T follicular helper cell (primary cell): Measurements from ENCODE around the gene UGT1A6.
"Not testable (repeated sequence)": the region's sequence is repeated elsewhere in the genome, so short reads cannot be mapped to it uniquely, and the experiment has no call there.

Experiments
- DNase-seq: peaks from one replicate; pipeline ENCODE4 v3.0.0-alpha.2; 2020; ENCODE audit warnings: low read depth
- total RNA-seq, 2 experiments: gene quantifications; one replicate each; lab custom pipeline; 2026; lab: John Stamatoyannopoulos, UW

UGT1A6 gene
- 0 reads per million in 2 experiments for total RNA-seq

DNA sequence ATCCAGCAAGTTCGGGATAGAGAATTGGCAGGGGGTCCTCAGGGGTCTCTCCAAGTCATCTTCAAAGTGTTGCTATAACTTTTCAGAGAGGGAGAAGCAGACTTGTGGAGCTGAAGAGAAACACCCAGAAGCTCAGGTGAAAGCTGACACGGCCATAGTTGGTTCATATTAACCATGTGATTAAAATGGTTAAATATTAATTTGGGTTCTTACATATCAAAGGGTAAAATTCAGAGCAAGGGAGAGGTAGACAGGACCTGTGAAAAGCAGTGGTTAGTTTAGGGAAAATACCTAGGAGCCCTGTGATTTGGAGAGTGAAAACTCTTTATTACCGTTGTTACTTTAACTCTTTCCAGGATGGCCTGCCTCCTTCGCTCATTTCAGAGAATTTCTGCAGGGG lies at the start of gene UGT1A6:
Gene UGT1A6, plus strand, starts transcription at position 243 of the 400 bp plus-strand sequence. Its CDS starts 115 bp downstream, at position 358.
- no peak for DNase-seq

DNA sequence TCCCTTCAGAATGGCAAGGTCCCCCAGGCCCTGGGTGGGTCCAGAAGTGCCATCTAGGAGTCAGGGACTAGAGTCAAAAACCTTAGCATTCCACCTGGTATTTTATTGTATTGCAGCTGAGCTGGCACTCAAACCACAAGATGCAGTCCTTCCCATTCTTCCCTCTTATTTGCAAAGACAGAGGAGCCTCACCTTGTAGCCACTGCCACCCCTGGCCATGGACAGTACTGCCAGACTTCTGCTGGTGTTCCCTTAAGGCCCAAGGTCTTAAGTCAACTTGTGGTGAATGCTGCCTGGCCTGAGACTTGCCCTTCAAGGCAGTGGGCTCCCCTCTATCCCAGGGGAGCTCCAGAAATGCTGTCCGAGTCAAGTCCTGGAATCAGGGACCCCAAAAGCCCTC lies 49.6 kb upstream of the UGT1A6 start:
- DNase-seq = no peak

DNA sequence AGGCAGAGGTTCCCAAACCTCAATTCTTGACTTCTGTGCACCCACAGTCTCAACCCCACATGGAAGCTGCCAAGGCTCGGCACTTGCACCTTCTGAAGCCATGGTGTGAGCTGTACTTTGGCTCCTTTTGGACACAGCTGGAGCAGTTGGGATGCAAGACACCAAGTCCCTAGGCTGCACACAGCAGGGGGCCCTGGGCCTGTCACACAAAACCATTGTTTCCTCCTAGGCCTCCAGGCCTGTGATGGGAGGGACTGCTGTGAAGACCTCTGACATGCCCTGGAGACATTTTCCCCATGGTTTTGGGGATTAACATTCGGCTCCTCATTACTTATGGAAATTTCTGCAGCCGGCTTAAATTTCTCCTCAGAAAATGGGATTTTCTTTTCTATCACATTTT lies 46.7 kb upstream of the UGT1A6 start:
- DNase-seq = not testable (repeated sequence)

DNA sequence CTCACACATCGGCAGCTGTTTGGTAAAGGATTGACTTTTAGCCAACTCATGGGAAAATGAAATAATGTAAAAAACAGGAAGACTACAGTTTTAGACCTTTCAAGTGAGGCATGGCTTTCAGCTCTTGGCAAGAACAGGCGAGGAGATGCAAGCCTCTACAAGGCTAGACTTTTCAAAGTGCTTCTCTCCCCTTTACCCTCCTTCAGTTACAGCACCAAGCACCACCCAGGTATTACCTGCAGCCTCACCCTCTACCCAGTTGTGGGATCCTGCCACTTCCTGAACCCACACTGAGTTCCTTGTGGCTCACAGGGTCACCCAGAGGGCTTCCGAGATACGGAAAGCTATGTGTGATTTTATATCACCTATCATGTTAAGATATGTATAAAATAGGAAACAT lies 41.7 kb upstream of the UGT1A6 start:
- no peak for DNase-seq

DNA sequence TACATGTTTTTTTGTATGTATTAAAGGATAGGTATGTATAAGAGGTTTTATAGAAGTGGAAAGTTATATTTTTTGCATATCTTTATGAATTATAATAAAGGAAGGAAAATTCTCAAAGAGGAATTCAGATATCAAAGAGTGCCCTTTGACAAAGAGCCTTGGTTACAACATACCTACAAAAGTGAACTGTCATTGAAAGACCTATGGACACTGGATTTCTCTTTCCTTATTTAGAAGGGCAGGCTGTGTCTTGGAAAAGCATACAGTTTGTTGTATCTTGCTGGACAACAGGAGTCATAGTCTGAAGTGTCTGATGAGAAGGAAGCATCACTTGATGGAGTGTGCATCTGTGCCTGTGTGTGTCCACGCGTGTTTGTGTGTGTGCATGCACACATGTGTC lies 41.3 kb upstream of the UGT1A6 start:
- no peak for DNase-seq

DNA sequence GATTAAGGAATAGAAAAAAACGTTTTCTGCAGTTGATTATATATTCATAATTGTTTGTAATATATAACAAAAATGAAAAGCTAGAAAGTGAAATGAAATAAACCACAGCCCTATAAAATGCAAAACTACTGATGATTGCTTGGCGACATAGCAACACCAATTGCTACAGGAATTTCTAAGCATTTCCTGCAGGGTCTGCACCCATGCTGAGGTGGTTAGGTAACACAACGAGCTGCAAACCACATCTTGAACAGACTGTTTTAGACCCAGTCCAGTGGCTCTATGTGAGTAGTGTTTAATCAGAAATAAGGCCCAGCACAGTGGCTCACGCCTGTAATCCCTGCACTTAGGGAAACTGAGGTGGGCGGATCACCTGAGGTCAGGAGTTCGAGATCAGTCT lies 38.2 kb upstream of the UGT1A6 start:
- DNase-seq = no peak

DNA sequence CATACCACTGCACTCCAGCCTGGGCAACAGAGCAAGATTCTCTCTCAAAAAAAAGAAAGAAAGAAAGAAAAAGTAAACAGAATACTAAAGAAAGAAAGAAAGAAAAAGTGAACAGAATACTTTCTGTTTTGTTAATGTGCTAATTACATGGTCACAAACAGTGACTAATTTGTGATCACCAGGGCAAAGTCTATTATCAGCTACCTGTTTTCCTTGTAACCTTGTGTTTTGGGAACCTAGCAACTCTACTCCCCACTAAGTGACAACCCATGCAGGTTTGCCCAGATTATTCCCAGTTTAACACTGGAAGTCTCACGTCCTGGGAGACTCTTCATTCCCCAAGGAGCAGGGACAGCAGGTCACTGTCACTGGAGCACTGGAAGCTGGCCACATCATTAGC lies 37.6 kb upstream of the UGT1A6 start:
- no peak for DNase-seq

DNA sequence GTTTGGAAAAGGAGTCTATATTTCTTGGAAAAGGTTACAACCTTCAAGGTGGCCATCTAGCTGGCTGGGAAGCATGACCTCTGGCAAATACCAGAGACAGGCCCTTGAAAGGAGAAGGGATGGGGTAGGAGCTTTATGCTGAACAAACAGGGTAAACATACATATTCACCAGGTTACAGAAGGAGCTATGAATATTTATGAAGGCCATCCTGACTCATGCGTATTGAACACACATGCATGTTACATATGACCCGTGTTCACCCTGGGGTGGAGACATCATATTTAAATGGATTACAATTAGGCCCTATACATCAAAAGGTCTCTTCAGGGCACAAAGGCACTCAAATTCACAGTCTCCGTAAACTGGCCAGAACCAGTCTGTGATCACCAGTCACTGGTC lies 36.7 kb upstream of the UGT1A6 start:
- not testable (repeated sequence) for DNase-seq

DNA sequence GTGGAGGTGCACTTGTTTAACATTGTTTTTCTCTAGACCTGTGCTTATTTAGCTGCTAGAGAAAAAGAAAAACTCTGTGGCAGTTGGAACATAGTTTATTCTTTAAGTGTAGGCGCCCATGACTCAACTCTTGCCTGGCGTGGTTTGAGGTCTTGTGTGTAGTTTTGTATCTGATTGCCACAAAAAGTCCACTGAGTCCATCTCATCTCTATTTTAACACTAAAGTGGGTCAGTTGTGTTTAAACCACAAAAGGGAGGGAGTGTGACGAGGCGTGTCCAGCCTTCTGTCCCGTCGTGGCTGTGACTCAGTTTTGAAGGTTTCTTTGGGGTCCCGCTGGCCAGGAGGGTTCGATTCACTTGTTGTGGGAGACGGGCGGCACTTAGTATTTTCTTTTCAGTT lies 36.2 kb upstream of the UGT1A6 start:
- no peak for DNase-seq

DNA sequence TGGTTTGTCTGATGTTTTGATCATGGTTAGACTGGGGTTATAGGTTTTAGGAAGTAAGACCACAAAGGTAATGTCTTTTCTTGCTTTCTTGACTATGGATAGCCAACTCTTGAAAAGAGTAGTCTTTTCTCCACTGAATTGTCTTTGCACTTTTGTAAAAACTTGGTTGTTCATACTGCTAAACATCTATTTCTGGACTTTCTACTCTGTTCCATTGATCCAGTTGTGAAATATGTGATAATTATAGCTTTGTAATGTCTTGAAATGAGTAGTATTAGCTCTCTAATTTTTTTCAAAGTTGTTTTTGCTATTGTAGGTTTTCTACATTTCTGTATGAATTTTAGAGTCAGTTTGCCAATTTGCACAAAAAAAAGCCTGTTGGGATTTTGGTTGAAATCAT lies 34.1 kb upstream of the UGT1A6 start:
- no peak for DNase-seq

DNA sequence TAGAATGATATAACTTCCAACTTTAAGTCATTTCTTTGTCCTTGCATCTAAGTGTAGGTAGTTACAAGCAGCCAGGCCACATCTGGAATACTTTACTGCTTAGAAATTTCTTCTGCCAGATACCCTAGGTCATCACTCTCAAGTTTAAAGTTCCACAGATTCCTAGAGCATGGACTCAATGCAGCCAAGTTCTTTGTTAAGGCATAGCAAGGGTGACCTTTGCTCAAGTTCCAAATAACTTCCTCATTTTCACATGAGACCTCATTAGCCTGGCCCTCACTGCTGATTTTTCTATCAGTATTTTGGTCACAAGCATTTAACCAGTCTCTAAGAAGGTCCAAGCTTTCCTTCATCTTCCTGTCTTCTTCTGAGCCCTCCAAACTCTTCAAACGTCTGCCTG lies 28.8 kb upstream of the UGT1A6 start:
- no peak for DNase-seq

DNA sequence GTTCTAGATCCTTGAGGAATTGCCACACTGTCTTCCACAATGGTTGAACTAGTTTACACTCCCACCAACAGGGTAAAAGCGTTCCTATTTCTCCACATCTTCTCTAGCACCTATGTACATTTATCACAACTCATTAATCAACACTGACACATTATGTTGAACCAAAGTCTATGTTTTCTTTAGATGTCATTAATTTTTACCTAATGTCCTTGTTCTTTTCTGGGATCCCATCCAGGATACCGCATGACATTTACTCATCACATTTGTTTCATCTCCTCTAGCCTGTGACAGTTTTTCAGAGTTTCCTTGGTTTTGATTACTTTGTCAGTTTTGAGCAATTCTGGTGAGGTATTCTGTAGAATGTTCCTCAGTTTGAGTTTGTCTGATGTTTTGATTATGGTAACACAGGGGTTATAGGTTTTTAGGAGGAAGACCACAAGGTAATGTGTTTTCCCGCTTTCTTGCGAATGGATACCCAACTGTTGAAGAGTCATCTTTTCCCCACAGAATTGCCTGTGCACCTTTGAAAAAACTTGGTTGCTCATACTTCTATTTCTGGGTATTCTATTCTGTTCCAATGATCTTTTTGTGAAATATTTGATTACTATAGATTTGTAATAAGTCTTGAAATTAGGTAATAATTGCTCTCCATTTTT lies 24.0 kb upstream of the UGT1A6 start:
- DNase-seq = no peak

DNA sequence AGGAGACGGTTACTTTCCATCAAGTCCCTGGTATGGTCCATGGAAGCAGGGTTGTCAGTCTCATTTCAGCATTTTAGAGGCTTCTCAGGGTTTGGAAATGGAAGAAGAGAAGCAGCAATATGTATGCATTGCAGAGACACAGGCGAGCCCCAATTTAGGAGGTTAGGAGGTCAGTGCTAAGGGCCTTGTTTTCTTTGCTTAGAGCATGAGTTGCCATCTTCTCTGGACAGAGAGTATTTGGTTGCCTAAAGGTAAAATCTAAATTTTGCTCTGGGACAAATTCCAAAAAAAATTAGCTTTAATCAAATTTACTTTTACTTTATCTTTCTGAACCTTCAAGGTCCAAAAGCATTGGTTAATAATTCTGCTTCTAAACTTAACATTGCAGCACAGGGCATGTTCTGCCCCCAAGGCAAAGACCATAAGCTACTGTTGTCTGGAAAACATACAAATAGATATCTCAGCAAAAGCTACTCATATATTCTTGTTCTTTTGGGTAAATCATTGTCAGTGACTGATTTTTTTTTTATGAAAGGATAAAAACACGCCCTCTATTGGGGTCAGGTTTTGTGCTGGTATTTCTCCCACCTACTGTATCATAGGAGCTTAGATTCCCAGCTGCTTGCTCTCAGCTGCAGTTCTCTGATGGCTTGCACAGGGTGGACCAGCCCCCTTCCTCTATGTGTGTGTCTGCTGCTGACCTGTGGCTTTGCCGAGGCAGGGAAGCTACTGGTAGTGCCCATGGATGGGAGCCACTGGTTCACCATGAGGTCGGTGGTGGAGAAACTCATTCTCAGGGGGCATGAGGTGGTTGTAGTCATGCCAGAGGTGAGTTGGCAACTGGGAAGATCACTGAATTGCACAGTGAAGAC lies 21.2 kb upstream of the UGT1A6 start, which contains the start of gene UGT1A9:
Gene UGT1A9, plus strand, starts transcription at position 609 of the 872 bp plus-strand sequence. Its CDS starts 37 bp downstream, at position 646.
- no peak for DNase-seq

DNA sequence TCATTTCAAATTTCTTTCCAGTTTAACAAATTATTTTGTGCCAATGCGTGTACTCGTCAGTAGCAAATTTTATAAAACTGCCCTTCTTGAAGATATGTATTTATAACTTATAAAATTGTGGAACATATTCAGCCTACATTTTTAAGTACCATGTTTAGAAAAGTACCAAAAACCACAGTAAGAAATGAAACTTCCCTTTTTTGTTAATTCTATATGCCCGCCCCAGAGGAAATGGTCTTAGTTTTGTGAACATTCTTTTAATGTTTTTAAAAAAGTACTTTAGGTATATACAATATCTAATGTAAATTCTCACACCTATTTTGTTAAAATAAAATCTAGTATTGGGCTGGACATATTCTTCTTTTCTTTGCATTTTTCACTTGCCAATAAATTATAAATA lies 19.8 kb upstream of the UGT1A6 start:
- no peak for DNase-seq

DNA sequence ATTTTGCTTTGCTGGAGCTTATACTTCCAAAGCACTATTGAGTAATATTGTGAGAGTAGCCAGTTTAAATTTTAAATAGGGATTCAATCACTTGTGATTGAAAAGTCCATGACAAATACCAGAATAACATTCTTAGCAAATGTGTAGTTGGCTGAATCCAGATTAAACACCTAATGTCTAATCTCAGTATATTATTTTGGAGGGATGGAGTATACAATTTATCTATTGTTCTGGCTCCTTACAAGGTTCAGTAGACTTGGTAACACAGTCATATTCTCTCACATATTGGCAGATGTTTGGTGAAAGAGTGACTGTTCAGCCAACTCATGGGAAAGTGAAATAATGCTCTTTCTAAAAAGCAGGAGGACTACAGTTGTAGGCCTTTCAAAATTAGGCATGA lies 18.8 kb upstream of the UGT1A6 start:
- DNase-seq = no peak

DNA sequence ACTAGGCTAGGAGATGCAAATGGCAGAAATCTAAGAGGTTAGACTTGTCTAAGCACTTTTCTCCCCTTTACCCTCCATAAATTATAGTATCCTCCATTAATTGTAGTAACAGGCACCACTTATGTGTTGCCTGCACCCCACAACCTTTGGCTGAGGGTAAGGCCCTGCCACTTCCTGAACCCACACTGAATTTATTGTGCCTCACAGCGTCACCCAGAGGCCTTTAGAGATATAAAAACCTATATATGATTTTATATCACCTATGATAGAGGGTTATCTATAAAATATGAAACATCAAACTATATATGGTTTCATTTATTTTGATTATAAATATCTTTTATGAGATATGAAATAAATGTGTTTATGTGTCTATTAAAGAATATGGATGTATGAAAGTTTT lies 18.4 kb upstream of the UGT1A6 start:
- DNase-seq = no peak

DNA sequence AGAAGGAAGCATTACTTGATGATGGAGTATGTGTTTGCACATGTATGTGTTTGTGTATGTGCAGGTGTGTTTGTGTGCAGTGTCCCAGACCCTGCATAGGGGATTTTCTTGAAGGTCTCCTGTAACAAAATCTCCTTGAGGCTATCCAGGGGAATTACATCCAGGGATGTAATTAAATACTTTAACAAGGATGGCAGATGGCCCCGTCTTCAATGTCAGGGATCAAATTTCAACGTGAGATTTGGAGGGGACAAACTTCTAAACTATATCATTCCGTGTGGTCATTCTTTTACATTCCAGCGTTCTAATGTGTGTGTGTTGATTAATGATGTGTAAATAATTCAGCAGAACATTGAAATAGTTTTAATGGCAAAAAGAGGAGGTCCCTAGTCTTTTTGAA lies 17.7 kb upstream of the UGT1A6 start:
- DNase-seq = no peak

DNA sequence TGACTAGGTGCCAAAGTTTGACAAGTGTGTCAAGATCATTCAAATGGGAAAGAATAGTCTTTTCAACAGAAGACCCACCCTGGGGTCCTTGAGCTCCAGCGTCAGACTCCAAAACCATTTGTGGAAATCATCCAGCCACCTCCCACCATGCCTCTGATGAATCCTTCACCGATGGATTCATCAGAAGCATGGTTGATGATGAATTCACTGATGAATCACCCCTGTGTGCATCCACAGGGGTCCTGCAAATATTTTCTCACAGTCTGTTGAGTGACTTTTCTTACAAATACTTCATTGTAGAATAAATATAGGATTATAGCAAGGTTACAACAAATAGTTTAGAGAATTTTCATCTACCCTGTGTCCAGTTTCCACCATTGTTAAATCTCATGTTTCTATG lies 16.6 kb upstream of the UGT1A6 start:
- DNase-seq = no peak

DNA sequence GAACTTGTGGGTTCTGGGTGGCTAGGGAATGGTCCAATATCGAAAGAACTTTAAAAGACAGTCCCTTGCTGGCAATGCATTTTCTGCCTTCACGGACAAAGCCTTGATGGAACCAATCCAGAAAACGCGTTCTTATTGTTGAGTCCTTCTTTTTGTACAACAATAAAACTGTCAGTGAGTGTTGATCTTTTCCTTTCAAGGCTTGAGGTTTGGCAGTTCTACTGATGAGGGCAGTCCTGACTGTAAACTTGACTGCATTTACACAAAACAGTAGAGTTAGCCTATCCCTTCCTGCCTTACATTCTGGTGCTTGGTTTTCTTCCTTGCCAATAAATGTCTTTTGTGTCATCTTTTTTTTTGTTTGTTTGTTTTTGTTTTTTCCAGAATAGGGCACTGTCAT lies 13.5 kb upstream of the UGT1A6 start:
- DNase-seq = no peak

DNA sequence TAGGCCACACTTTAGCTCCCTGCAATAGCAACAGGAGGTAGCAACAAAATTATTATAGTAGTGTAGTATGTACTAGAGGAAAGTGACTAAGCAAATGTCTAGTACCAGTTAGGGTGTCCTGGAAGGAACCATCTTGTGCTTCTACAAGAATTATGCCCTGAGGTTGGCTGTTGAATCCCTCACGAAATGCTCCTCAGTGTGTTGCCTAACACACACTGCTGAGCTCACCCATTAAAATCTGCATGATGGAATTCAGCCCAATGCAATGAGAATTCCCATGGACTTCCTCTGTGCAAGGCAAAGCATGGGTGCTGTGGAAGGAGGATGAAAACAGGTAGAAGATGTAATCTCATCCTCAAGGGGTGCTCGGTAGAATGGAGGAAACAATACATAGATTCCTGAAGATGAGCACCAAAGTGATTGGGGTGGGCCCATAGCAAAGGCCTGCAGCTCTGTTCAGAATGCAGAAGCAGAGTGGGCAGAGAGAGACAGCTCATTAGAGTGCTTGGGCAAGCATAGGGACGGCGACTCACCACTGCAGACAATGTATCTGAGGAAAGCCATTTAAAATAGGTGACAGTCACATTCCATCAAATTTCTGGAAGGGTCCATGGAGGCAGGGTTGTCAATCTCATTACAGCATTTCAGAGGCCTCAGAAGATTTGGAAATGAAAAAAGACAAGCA lies 12.2 kb upstream of the UGT1A6 start:
- no peak for DNase-seq

DNA sequence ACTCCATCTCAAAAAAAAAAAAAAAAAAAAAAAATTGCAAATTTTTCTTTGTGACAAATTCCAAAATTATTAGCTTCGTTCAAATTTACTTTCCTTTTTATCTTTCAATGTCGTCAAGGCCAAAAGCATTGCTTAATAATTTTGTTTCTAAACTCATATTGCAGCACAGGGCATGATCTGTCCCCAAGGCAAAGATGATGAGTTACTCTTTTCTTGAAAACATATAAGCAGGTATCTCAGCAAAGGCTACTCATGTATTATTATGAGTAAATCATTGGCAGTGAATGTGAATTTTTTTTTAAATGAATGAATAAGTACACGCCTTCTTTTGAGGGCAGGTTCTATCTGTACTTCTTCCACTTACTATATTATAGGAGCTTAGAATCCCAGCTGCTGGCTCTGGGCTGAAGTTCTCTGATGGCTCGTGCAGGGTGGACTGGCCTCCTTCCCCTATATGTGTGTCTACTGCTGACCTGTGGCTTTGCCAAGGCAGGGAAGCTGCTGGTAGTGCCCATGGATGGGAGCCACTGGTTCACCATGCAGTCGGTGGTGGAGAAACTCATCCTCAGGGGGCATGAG lies 11.1 kb upstream of the UGT1A6 start, which contains the start of gene UGT1A7:
Gene UGT1A7, plus strand, starts transcription at position 381 of the 579 bp plus-strand sequence. Its CDS starts 37 bp downstream, at position 418.
- DNase-seq = no peak

DNA sequence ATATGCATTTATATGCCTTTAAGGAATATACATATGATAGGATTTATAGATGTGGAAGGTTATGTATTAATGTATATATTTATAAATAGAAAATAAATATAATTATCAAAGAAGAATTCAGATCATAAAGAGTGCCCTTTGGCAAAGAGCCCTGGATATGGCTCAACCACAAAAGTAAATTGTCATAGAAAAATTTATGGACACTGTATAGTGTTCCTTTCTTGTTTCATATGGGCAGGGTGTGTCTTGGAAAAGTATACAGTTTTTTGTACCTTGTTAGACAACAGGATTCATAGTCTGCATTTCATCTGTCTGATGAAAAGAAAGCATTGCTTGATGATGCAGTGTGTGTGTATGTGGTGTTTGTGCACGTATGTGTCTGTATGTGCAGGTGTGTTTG lies 8.1 kb upstream of the UGT1A6 start:
- DNase-seq = no peak
